ENCODE data around the gene TRAPPC13.
"Not testable (repeated sequence)": the region's sequence is repeated elsewhere in the genome, so short reads cannot be mapped to it uniquely, and the experiment has no call there.

Gene TRAPPC13, protein sequence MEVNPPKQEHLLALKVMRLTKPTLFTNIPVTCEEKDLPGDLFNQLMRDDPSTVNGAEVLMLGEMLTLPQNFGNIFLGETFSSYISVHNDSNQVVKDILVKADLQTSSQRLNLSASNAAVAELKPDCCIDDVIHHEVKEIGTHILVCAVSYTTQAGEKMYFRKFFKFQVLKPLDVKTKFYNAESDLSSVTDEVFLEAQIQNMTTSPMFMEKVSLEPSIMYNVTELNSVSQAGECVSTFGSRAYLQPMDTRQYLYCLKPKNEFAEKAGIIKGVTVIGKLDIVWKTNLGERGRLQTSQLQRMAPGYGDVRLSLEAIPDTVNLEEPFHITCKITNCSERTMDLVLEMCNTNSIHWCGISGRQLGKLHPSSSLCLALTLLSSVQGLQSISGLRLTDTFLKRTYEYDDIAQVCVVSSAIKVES

DNA sequence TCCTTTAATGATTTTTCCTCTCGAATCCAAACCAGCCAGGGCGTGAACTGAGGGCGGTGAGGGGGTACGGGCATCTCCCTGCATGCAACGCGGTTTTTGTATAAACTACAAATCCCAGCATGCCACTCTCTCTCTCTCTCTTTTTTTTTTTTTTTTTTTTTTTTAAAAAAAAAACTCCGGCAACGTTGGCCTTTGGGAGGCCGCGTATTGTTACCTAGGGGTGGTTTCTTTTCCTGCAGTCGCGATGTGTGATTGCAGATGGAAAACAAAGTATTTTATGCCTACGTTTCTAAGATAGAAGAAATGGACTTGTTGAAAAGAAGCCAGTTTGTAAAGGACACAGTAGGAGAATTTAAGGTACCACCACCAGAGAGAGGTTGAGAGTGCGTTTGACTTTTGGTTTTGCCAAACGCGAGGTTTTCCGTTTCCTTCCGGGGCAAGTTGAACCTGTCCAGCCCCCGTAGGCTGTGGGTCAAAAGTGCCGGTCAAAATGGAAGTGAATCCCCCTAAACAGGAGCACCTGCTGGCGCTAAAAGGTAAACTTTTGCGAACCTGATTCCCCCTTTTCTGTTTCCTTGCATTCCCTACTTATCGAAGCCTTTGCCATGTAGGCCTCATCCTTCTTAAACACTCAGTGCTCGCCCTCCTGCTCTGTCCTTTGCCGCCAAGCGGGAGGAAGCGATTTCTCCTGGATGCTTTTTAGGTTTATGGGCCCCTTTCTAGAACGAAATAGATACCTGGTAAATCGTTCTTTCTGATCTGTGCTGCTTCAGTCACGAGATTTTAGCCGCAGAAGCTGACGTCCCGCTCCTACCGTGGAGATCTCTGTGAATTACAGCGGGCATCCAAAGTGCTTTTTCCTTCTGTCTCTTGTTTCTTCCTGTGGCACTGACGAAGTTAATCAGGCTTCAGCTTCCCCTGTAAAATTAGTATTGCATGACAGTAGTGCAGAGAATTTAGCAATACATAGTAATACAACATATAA, at the start of gene TRAPPC13, which contains the start of gene SHLD3:
TSS of gene TRAPPC13 (plus strand) at position 457 of the 985 bp plus-strand sequence. CDS start at position 491, 34 bp downstream.
TSS of gene SHLD3 (plus strand) at position 457 of the 985 bp plus-strand sequence. CDS start 4,561 bp downstream, outside the sequence.
- peak; percentile 30 for DNase-seq (ENCODE audit: insufficient read length, low spot score)
- FAIRE-seq = peak; percentile 72
- TF ChIP-seq POLR2A (IDR thresholded peaks at IDR 0.05; ENCODE audit: low read depth, low read length) = 0 out of 2 replicates have a peak, but pooled peaks have one; percentile 24

DNA sequence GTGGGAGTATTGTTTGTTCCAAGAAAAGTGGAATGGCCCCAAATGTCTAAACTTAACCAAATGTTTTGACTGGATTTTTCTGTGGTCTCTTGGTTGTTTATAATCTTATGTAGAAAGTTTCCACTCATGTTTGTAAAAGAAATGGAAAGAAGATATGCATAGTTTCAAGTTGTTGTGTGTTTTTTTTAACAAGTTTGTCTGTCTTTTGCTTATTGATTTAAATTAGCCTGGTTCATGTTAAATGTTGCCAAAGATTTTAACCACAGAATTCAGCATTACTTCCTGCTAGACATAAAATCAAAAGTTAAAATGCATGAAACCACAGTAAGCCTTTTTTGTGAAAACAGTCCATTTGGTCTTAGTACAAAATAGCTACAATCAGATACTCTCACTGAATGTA, 47.7 kb upstream of the TRAPPC13 start:
- no peak for TF ChIP-seq POLR2A (IDR thresholded peaks at IDR 0.05; ENCODE audit: low read depth, low read length)
- FAIRE-seq (peak; percentile 45), DNase-seq (ENCODE audit: insufficient read length, low spot score) (no peak)

DNA sequence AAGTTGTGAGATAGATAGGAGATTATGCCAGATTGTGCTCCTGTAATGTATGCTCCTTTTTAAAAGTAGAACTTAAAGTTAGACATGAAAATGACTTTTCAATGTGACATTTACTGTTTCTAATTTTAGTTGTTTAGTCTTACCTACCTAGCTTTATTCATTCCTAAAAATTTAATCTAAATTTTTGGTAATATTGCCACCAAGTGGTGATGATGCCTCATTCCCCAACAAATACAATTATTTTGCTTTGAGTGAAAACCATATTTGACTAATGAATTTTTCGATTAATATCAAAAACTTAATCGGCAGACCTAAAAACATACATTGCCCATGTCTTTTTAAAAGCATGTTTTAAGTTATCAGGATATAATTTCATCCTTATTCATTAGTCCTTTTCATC, 36.1 kb upstream of the TRAPPC13 start:
- DNase-seq (ENCODE audit: insufficient read length, low spot score) (no peak), FAIRE-seq (peak; percentile 15)
- TF ChIP-seq POLR2A (IDR thresholded peaks at IDR 0.05; ENCODE audit: low read depth, low read length) = no peak

DNA sequence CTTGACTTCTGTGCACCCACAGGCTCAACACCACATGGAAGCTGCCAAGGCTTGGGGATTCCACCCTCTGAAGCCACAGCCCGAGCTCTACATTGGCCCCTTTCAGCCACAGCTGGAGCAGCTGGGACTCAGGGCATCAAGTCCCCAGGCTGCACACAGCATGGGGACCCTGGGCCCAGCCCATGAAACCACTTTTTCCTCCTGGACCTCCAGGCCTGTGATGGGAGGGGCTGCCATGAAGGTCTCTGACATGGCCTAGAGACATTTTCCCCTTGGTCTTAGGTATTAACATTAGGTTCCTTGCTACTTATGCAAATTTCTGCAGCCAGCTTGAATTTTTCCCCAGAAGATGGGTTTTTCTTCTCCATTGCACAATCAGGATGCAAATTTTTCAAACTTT, 23.1 kb upstream of the TRAPPC13 start:
- FAIRE-seq; DNase-seq (ENCODE audit: insufficient read length, low spot score): not testable (repeated sequence)

DNA sequence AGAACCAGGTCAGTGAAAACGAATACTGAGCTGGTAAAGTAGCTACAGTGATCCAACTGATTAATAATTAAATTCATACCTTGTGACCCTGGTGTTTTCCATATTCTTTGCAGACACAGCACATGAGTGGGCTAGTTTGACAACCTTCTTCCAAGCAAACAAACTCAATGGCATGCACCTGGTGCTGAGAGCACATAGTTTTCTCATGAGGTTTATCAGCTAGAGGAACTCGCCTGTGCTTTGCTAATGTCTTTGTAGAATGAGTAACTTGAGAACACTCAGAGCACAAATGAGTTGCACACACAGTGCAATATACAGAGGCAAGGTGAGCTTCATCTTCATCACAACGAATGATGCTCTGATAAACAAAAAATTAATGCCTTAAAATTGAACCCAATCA, 13.3 kb upstream of the TRAPPC13 start:
- TF ChIP-seq POLR2A (IDR thresholded peaks at IDR 0.05; ENCODE audit: low read depth, low read length) = no peak
- no peak for FAIRE-seq
- no peak for DNase-seq (ENCODE audit: insufficient read length, low spot score)

DNA sequence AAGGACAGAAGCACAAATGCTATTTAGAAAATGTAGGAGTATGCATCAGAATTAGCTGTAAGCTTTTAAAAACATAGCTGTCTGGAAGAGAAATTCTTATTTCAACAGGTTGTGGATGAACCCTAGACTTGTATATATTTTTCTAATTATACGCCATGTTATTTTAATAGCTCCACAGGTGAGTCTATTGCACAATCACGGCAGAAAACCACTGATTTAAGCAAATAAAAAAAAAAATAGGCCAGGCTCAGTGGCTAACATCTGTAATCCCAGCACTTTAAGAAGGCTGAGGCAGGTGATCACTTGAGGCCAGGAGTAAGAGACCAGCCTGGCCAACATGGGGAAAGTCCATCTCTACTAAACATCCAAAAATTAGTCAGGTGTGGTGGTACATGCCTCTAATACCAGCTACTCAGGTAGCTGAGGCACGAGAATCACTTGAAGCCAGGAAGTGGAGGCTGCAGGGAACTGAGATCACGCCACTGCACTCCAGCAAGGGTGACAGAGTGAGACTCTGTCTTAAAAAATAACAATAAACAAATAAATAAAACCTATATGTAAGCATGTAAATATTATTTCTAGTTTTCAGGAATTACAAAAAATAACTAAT, 12.4 kb upstream of the TRAPPC13 start:
- no peak for TF ChIP-seq POLR2A (IDR thresholded peaks at IDR 0.05; ENCODE audit: low read depth, low read length)
- no peak for FAIRE-seq
- DNase-seq (ENCODE audit: insufficient read length, low spot score) = no peak

DNA sequence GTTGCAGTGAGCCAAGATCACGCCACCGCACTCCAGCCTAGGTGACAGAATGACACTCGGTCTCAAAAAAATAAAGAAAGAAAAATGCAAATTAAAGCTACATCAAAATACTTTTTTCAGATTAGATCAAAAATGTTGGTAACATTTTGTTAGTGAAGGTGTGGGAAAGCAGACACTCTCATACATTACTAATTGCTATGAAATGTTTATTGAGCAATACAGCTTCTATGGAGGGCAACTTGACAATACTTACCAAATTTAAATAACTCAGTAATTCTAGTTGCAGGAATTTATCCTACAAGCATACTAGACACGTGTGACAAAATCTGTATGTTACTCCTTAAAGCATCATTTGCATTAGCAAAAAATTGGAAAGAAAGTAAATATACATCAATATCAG, 4.8 kb upstream of the TRAPPC13 start:
- TF ChIP-seq POLR2A (IDR thresholded peaks at IDR 0.05; ENCODE audit: low read depth, low read length) = no peak
- DNase-seq (ENCODE audit: insufficient read length, low spot score) (no peak), FAIRE-seq (no peak)

DNA sequence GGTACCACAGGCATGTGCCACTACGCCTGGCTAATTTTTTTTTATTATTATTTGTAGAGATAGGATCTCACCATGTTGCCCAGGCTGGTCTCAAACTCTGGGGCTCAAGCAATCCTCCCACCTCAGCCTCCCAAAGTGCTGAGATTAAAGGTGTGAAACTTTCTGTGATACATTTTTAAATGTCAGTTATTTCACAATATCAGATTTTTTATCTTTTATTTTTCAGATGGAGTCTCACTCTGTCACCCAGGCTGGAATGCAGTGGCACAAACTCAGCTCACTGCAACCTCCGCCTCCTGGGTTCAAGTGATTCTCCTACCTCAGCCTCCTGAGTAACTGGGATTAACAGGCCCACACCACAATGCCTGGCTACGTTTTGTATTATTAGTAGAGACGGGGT, 2.9 kb upstream of the TRAPPC13 start:
- FAIRE-seq; DNase-seq (ENCODE audit: insufficient read length, low spot score): not testable (repeated sequence)

DNA sequence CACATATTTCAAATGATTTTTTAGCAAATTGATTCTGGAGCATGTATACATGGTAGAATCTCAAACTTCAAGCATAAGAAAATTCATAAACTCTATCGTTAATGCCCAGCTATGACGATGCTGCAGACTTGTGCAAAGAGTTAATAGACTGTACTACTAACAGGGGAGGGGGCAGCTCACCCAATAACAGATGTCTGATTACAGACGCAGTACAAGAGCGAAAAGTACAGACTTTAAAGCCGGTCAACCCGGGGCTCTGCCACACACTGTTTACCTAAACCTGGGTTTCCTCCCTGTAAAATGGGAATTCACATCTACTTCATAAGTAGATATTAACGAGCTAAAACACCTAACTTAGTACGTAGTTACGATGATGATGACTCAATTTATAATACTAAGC, 1.3 kb upstream of the TRAPPC13 start:
- no peak for TF ChIP-seq POLR2A (IDR thresholded peaks at IDR 0.05; ENCODE audit: low read depth, low read length)
- FAIRE-seq (no peak), DNase-seq (ENCODE audit: insufficient read length, low spot score) (no peak)

DNA sequence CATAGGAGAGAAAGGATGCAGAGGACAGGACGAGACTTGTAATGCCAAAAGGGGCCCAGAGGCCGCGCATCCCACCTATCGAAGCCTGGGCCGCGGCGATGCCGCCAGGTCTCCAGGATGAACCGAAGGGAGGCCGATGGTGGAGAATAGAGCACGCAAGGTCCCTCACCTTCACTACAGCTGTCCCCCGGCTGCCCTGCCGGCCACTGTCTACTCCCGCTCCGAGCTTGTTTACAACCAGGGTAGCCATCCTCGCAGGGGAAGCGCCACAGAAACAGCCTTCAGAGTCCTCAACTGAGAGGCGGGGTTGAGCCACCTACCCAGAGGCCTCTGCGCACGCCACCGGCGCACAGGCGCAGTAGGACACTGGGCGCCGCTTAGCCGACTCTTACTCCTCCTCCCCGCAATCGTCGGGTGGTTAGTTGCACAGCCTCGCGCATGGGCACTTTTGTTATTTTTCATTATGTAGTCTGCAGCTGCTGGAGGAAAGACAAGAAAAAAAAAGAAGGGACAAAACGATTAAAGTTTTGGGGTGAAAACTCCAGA, 729 bp upstream of the TRAPPC13 start, which contains the start of gene TRIM23:
TSS of gene TRIM23 (minus strand) at position 309 of the 546 bp plus-strand sequence. CDS start at position 250, 59 bp downstream.
- peak; percentile 80 for DNase-seq (ENCODE audit: insufficient read length, low spot score)
- TF ChIP-seq POLR2A (IDR thresholded peaks at IDR 0.05; ENCODE audit: low read depth, low read length) = peak; percentile 74; the same call in 1 of the 2 replicates
- peak; percentile 78 for FAIRE-seq

DNA sequence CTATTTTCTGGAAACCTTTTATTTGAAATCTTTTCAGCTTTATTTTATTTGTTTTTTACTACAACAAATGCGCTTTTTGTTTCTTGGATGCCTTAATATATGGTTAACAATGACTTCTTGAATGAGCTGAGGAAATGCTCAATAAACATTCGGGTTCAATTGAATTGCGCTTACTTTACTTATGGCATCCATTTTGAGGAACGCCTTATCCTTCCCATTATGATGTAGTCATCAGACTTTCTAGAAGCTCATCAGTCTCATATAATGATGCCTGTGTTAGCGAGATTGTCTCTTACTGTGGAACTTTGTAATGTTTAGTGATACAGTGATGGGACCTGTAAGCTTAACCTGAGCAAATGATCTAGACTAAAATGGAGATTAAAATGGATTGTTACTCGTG, 916 bp downstream of the TRAPPC13 start:
- TF ChIP-seq POLR2A (IDR thresholded peaks at IDR 0.05; ENCODE audit: low read depth, low read length) = no peak
- no peak for DNase-seq (ENCODE audit: insufficient read length, low spot score)
- FAIRE-seq = no peak

DNA sequence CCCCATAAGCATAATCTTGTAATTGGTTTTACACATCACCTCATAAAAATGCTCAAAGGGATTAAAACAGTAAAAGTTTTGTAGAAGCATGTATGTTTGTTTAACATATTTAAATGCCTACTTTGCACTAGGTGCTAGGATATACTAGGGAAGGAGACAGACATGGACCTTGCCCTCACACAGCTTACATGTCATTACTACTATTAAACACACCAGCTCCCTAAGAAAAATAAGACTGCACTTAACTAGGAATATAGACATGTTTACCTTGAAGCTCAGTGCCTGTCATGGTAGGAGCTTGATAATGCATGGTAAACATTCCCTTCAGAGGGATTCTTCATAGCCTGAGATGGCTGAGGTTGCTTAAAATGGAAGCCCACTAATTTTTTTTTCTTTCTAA, 6.2 kb downstream of the TRAPPC13 start:
- DNase-seq (ENCODE audit: insufficient read length, low spot score) (no peak), FAIRE-seq (peak; percentile 84)
- no peak for TF ChIP-seq POLR2A (IDR thresholded peaks at IDR 0.05; ENCODE audit: low read depth, low read length)

DNA sequence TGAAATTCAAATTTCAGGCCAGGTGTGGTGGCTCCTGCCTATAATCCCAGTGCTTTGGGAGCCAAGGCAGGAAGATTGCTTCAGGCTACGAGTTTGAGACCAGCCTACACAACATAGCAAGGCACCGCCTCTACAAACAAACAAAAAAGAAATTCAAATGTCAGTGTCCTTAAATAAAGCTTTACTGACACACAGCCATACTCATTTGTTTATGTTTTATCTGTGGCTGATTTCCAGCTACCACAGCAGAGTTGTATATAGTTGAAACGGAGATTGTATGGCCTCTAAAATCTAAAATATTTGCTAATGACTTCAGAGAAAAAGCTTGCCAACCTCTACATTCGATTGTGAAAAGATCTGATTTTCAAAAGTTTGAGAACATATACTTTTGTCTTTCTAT, 15.4 kb downstream of the TRAPPC13 start:
- FAIRE-seq (no peak), DNase-seq (ENCODE audit: insufficient read length, low spot score) (no peak)
- no peak for TF ChIP-seq POLR2A (IDR thresholded peaks at IDR 0.05; ENCODE audit: low read depth, low read length)

All from H54 (cell line).